Gastroesophageal sphincter (tissue), 4 donors: Measurements from ENCODE around the gene MSANTD7. TPM values are rescaled to one million over a fixed set of nuclear protein-coding genes. Genes with fewer than 3 reads are reported as not detected.

Experiments used
- ATAC-seq: fragments of 150-250 bp; one replicate; pipeline ENCODE4 v1.9.1; 2016; ENCODE audit warnings: mild to moderate bottlenecking, moderate library complexity
- H3K27ac ChIP-seq, 4 donors: fragments of 200-600 bp; sonication (generic) in 3 of 4; 1 replicate in 3 of 4; 2 replicates in 1 of 4; pipeline ENCODE4 v1.5.1; 2016 to 2019
- H3K27me3 ChIP-seq: fragments of 200-600 bp; sonication (generic); one replicate; pipeline ENCODE4 v1.5.1; 2019
- H3K36me3 ChIP-seq, 2 donors: fragments of 200-600 bp; sonication (generic); one replicate each; pipeline ENCODE4 v1.5.1; 2019; ENCODE audit warnings: control low read depth in 1 of 2
- H3K4me1 ChIP-seq, 3 donors: fragments of 200-600 bp; sonication (generic); 1 replicate in 2 of 3; 2 replicates in 1 of 3; pipeline ENCODE4 v1.5.1; 2016 to 2019; ENCODE audit warnings: control low read depth in 2 of 3
- H3K4me3 ChIP-seq, 2 donors: fragments of 200-600 bp; sonication (generic); one replicate each; pipeline ENCODE4 v1.5.1; 2019; ENCODE audit warnings: mild to moderate bottlenecking in 1 of 2, moderate library complexity in 1 of 2
- H3K9me3 ChIP-seq, 3 donors: fragments of 200-600 bp; sonication (generic); one replicate each; pipeline ENCODE4 v1.5.1; 2017 to 2019; ENCODE audit warnings: control low read depth in 2 of 3
- EP300 ChIP-seq: sonication (generic); formaldehyde crosslinking; IDR thresholded peaks from one replicate; pipeline ENCODE4 v1.6.1; 2017; ENCODE audit warnings: antibody characterized with exemption, mild to moderate bottlenecking
- POLR2A ChIP-seq, 2 donors: fragments of 450-650 bp; IDR thresholded peaks; one replicate each; pipeline ENCODE4 v1.6.1; 2017; ENCODE audit warnings: antibody characterized with exemption in 2 of 2, mild to moderate bottlenecking in 2 of 2, moderate library complexity in 1 of 2
- POLR2AphosphoS5 ChIP-seq: sonication (generic); formaldehyde crosslinking; IDR thresholded peaks from one replicate; pipeline ENCODE4 v1.6.1; 2017; ENCODE audit warnings: antibody characterized with exemption
- WGBS, 2 donors: methylation state at CpG; one replicate each; pipeline ENCODE4 v1.1.5; 2018; ENCODE audit warnings: low coverage in 1 of 2; 5-methylcytosine and 5-hydroxymethylcytosine counted together
- total RNA-seq, 4 donors: library from RNA; depleted of rRNA; stranded (reverse); fragments of >200 nt; gene quantifications; one replicate each; pipeline ENCODE4 v1.1.0, GENCODE V29; 2016
- TF ChIP-seq, protein P1 (sequence below), 4 experiments: fragments of 200-600 bp in 2 of 4; fragments of 450-650 bp in 2 of 4; sonication (generic) in 1 of 4; IDR thresholded peaks; one replicate each; pipeline ENCODE4 v1.5.1; 2017 to 2019; ENCODE audit warnings: antibody characterized with exemption in 4 of 4, mild to moderate bottlenecking in 2 of 4, moderate library complexity in 2 of 4

MSANTD7 gene
- total RNA-seq, 4 donors from 2014 or later: 8.2 to 15.5 (median 11.6) TPM

DNA sequence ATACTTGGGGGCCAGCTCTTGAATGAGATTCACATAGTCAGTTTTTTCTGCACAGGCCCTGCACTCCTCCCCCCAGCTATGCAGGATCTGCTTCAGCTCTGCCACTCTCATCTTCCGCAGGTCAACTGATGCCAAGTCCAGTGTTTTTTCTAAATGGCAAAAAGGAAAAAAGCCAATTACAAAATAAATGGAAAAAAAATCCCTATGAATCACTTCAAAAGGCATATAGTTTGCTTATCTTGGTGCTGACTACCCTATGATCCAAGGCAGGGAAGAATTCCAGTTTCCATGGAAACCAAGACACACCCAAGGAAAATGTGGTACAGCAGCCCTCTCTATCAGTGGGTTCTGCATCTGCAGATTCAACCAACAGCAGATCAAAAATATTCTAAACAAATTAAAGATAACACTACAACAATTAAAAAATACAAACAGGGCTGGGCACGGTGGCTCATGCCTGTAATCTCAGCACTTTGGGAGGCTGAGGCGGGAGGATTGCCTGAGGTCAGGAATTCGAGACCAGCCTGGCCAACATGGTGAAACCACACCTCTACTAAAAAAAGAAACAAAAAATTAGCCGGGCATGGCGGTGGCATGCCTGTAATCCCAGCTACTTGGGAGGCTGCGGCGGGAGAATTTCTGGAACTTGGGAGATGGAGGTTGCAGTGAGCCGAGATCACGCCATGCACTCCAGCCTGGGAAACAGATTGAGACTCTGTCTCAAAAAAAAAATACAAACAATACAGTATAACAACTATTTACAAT is 17.9 kb upstream of the MSANTD7 start:
- no peak overlapping the region for H3K27ac ChIP-seq
- WGBS, 2 donors: 85 to 100% methylated on average over 4 to 8 of the region's 10 CpGs
- no peaks in the 10 kb centered on the region for H3K4me1 ChIP-seq
- ATAC-seq: no peak
- H3K27me3 ChIP-seq: no peaks in the 10 kb centered on the region
- H3K9me3 ChIP-seq: no peaks in the 10 kb centered on the region
- TF ChIP-seq POLR2AphosphoS5 (no peak), POLR2A (IDR thresholded peaks at IDR 0.05) (no peak), EP300 (no peak)
- TF ChIP-seq, protein P1, sequence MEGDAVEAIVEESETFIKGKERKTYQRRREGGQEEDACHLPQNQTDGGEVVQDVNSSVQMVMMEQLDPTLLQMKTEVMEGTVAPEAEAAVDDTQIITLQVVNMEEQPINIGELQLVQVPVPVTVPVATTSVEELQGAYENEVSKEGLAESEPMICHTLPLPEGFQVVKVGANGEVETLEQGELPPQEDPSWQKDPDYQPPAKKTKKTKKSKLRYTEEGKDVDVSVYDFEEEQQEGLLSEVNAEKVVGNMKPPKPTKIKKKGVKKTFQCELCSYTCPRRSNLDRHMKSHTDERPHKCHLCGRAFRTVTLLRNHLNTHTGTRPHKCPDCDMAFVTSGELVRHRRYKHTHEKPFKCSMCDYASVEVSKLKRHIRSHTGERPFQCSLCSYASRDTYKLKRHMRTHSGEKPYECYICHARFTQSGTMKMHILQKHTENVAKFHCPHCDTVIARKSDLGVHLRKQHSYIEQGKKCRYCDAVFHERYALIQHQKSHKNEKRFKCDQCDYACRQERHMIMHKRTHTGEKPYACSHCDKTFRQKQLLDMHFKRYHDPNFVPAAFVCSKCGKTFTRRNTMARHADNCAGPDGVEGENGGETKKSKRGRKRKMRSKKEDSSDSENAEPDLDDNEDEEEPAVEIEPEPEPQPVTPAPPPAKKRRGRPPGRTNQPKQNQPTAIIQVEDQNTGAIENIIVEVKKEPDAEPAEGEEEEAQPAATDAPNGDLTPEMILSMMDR (IDR thresholded peaks at IDR 0.05): no peak
- H3K36me3 ChIP-seq: no peaks in the 10 kb centered on the region
- H3K4me3 ChIP-seq: no peak overlapping the region

DNA sequence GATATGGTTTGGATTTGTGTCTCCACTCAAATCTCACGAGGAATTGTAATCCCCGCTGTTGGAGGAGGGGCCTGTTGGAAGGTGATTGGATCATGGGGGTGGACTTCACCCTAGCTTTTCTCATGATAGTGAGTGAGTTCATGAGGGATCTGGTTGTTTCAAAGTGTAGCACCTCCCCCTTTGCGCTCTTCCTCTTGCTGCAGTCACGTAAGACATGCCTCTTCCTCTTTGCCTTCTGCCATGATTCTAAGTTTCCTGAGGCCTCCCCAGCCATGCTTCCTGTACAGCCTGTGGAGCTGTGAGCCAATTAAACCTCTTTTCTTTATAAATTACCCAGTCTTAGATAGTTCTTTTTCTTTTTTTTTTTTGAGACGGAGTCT is 17.3 kb upstream of the MSANTD7 start:
- no peak overlapping the region for H3K4me3 ChIP-seq
- TF ChIP-seq, protein P1 (IDR thresholded peaks at IDR 0.05): no peak
- no peak for TF ChIP-seq EP300
- H3K9me3 ChIP-seq: no peaks in the 10 kb centered on the region
- no peaks in the 10 kb centered on the region for H3K4me1 ChIP-seq
- no peak overlapping the region for H3K27ac ChIP-seq
- no peak for ATAC-seq
- no peaks in the 10 kb centered on the region for H3K27me3 ChIP-seq
- WGBS, 2 donors: 84 to 91% methylated on average over 4 to 5 of the region's 5 CpGs
- H3K36me3 ChIP-seq: no peaks in the 10 kb centered on the region

DNA sequence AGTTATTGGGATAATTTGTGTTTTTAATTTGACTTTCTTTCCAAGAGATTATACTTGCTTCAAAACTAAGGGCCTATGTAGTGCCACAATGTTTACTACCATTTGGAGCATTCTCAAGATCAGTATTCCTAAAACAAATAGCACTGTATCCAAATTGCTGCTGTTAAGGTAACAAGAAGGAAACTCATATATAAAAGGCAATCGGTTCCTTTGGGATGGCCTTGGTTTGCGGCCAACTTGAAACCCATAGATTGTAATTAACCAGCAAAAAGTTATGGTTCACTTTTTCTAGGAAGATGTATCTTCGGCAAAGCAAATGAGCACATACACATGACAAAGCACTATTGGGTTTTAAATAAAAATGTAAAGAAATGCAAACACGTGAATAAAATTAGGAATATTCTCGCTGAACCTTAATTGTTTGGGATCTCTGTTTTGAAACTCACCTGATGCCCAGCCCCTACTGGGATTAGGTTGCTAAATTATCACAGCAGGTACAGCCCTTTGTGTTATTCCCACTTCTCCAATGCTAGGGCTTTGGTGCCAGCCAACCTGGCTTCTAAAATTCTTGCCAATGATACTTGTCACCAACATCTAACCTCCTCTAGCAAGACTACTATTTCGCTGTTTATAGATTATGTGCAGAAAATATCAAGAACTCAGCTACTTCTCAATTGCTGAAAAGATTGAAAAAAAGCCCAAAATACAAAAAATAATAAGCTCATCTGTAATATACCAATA is 16.3 kb upstream of the MSANTD7 start:
- Histone ChIP-seq H3K27me3 (no peaks in the 10 kb centered on the region), H3K9me3 (no peaks in the 10 kb centered on the region), H3K36me3 (no peaks in the 10 kb centered on the region), H3K27ac (no peak overlapping the region), H3K4me3 (no peak overlapping the region), H3K4me1 (no peaks in the 10 kb centered on the region)
- ATAC-seq: no peak
- WGBS, 2 donors: 73 to 92% methylated on average over 6 of the region's 6 CpGs
- TF ChIP-seq EP300 (no peak), POLR2A (IDR thresholded peaks at IDR 0.05) (no peak), POLR2AphosphoS5 (no peak)
- TF ChIP-seq, protein P1 (IDR thresholded peaks at IDR 0.05): no peak

DNA sequence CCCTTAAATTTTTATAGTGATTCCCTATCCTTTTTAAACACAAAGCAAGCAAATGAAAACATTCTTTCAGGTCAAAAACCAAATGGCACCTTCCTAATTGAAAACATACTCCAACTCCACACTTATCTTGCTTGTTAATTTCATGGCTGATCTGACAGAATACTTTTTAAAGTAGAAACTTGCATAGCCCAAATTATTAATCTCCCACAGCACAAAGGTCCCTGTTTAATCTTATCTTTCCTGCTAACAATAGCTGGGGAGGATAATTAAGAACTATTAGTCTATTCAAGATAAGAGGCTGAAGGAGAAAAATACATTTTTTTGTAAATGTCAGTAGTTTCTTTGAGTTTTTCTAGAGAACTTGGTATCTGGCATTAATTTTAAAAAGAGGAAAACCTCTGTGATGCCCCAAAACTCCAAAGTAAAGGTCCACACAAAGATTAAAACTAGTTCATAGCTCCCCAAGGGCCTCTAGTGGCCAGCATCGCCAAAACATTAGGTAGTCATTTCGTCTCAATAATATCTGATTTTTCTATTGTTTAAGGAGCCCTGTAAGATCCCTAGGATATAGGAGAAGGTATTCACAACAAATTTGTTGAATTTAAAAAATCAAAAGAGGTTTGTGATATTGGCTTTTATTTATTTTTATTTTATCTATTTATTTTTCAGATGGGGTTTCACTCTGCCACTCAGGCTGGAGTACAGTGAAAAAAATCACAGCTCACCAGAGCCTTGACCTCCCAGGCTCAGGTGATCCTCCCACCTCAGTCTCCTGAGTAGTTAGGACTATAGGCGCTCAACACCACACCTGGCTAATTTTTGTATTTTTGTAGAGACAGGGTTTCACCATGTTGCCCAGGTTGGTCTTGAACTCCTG is 15.0 kb upstream of the MSANTD7 start:
- H3K4me1 ChIP-seq: no peaks in the 10 kb centered on the region
- 28 to 36% methylated on average over 3 of the region's 3 CpGs for WGBS, 2 donors
- H3K4me3 ChIP-seq: no peak overlapping the region
- no peaks in the 10 kb centered on the region for H3K27me3 ChIP-seq
- H3K9me3 ChIP-seq: no peaks in the 10 kb centered on the region
- TF ChIP-seq, protein P1 (IDR thresholded peaks at IDR 0.05): peak; percentile 24 to 51 (median 48)
- TF ChIP-seq POLR2A (IDR thresholded peaks at IDR 0.05): no peak
- no peak for ATAC-seq
- no peak overlapping the region for H3K27ac ChIP-seq
- H3K36me3 ChIP-seq: no peaks in the 10 kb centered on the region
